Measurements from ENCODE around the gene PARP6. TPM values are rescaled to one million over a fixed set of nuclear protein-coding genes. Genes with fewer than 3 reads are reported as not detected.

PARP6 gene
- total RNA-seq, 1 experiment from 2014 or later: 41.9 TPM

DNA sequence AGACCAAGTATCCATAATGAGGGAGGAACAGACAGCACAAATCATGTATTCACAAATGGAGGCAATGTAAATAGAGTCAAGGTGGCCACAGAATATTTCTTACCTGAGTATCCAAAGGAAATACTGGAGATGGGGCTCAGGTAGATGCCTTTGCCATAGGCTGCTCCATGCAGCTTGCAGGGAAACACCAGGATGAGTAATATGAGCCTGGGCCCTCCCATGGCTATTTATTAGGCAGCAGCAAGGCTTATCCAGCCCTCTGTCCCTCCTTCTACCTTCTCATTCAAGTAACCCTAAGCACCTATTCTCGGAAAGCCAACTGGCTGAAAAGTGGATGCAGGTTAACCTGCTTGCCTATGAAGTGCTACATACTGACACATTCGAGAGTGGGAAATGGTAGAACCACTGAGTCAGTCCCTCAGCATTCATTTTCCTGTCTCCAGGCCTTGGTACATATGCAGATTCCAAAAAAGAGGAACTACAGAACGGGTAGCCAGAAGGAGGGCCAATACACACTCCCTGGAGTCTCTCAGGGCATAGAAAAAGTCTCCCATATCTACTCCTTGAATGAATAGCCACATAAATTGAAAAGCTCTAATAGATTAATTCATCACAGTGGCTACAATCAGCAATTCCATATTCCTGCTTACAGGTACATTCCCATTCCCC is 23.1 kb downstream of the PARP6 start:
- H3K36me3 Mint-ChIP-seq: peaks cover 58% of the 10 kb centered on the region
- ChIA-PET CTCF (no interaction called here), POLR2A (no interaction called here)
- DNase-seq (ENCODE audit: low spot score) (no peak), ATAC-seq (no peak)
- peaks cover 41% of the 10 kb centered on the region for H3K27me3 Mint-ChIP-seq (ENCODE audit: low read depth)
- no peak overlapping the region for H3K4me3 Mint-ChIP-seq
- TF ChIP-seq, protein P1, sequence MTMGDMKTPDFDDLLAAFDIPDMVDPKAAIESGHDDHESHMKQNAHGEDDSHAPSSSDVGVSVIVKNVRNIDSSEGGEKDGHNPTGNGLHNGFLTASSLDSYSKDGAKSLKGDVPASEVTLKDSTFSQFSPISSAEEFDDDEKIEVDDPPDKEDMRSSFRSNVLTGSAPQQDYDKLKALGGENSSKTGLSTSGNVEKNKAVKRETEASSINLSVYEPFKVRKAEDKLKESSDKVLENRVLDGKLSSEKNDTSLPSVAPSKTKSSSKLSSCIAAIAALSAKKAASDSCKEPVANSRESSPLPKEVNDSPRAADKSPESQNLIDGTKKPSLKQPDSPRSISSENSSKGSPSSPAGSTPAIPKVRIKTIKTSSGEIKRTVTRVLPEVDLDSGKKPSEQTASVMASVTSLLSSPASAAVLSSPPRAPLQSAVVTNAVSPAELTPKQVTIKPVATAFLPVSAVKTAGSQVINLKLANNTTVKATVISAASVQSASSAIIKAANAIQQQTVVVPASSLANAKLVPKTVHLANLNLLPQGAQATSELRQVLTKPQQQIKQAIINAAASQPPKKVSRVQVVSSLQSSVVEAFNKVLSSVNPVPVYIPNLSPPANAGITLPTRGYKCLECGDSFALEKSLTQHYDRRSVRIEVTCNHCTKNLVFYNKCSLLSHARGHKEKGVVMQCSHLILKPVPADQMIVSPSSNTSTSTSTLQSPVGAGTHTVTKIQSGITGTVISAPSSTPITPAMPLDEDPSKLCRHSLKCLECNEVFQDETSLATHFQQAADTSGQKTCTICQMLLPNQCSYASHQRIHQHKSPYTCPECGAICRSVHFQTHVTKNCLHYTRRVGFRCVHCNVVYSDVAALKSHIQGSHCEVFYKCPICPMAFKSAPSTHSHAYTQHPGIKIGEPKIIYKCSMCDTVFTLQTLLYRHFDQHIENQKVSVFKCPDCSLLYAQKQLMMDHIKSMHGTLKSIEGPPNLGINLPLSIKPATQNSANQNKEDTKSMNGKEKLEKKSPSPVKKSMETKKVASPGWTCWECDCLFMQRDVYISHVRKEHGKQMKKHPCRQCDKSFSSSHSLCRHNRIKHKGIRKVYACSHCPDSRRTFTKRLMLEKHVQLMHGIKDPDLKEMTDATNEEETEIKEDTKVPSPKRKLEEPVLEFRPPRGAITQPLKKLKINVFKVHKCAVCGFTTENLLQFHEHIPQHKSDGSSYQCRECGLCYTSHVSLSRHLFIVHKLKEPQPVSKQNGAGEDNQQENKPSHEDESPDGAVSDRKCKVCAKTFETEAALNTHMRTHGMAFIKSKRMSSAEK (CRISPR knock-in tag; IDR thresholded peaks at IDR 0.05; ENCODE audit: borderline replicate concordance): no peak
- TF ChIP-seq OVOL2 (CRISPR knock-in tag; IDR thresholded peaks at IDR 0.05; ENCODE audit: borderline replicate concordance): no peak
- TF ChIP-seq, protein P2, sequence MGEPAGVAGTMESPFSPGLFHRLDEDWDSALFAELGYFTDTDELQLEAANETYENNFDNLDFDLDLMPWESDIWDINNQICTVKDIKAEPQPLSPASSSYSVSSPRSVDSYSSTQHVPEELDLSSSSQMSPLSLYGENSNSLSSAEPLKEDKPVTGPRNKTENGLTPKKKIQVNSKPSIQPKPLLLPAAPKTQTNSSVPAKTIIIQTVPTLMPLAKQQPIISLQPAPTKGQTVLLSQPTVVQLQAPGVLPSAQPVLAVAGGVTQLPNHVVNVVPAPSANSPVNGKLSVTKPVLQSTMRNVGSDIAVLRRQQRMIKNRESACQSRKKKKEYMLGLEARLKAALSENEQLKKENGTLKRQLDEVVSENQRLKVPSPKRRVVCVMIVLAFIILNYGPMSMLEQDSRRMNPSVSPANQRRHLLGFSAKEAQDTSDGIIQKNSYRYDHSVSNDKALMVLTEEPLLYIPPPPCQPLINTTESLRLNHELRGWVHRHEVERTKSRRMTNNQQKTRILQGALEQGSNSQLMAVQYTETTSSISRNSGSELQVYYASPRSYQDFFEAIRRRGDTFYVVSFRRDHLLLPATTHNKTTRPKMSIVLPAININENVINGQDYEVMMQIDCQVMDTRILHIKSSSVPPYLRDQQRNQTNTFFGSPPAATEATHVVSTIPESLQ (CRISPR knock-in tag; IDR thresholded peaks at IDR 0.05): no peak
- no peak for TF ChIP-seq ZNF416 (CRISPR knock-in tag; IDR thresholded peaks at IDR 0.05)
- no peak for TF ChIP-seq ESRRA (CRISPR knock-in tag; IDR thresholded peaks at IDR 0.05; ENCODE audit: borderline replicate concordance)
- TF ChIP-seq, protein P3, sequence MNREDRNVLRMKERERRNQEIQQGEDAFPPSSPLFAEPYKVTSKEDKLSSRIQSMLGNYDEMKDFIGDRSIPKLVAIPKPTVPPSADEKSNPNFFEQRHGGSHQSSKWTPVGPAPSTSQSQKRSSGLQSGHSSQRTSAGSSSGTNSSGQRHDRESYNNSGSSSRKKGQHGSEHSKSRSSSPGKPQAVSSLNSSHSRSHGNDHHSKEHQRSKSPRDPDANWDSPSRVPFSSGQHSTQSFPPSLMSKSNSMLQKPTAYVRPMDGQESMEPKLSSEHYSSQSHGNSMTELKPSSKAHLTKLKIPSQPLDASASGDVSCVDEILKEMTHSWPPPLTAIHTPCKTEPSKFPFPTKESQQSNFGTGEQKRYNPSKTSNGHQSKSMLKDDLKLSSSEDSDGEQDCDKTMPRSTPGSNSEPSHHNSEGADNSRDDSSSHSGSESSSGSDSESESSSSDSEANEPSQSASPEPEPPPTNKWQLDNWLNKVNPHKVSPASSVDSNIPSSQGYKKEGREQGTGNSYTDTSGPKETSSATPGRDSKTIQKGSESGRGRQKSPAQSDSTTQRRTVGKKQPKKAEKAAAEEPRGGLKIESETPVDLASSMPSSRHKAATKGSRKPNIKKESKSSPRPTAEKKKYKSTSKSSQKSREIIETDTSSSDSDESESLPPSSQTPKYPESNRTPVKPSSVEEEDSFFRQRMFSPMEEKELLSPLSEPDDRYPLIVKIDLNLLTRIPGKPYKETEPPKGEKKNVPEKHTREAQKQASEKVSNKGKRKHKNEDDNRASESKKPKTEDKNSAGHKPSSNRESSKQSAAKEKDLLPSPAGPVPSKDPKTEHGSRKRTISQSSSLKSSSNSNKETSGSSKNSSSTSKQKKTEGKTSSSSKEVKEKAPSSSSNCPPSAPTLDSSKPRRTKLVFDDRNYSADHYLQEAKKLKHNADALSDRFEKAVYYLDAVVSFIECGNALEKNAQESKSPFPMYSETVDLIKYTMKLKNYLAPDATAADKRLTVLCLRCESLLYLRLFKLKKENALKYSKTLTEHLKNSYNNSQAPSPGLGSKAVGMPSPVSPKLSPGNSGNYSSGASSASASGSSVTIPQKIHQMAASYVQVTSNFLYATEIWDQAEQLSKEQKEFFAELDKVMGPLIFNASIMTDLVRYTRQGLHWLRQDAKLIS (CRISPR knock-in tag; IDR thresholded peaks at IDR 0.05; ENCODE audit: borderline replicate concordance): no peak
- TF ChIP-seq, protein P4, sequence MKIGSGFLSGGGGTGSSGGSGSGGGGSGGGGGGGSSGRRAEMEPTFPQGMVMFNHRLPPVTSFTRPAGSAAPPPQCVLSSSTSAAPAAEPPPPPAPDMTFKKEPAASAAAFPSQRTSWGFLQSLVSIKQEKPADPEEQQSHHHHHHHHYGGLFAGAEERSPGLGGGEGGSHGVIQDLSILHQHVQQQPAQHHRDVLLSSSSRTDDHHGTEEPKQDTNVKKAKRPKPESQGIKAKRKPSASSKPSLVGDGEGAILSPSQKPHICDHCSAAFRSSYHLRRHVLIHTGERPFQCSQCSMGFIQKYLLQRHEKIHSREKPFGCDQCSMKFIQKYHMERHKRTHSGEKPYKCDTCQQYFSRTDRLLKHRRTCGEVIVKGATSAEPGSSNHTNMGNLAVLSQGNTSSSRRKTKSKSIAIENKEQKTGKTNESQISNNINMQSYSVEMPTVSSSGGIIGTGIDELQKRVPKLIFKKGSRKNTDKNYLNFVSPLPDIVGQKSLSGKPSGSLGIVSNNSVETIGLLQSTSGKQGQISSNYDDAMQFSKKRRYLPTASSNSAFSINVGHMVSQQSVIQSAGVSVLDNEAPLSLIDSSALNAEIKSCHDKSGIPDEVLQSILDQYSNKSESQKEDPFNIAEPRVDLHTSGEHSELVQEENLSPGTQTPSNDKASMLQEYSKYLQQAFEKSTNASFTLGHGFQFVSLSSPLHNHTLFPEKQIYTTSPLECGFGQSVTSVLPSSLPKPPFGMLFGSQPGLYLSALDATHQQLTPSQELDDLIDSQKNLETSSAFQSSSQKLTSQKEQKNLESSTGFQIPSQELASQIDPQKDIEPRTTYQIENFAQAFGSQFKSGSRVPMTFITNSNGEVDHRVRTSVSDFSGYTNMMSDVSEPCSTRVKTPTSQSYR (CRISPR knock-in tag; IDR thresholded peaks at IDR 0.05): no peak
- no peak for TF ChIP-seq KAT7 (CRISPR knock-in tag; IDR thresholded peaks at IDR 0.05; ENCODE audit: borderline replicate concordance)
- TF ChIP-seq SP1 (CRISPR knock-in tag; conservative IDR thresholded peaks at IDR 0.05): no peak
- TF ChIP-seq, protein P5, sequence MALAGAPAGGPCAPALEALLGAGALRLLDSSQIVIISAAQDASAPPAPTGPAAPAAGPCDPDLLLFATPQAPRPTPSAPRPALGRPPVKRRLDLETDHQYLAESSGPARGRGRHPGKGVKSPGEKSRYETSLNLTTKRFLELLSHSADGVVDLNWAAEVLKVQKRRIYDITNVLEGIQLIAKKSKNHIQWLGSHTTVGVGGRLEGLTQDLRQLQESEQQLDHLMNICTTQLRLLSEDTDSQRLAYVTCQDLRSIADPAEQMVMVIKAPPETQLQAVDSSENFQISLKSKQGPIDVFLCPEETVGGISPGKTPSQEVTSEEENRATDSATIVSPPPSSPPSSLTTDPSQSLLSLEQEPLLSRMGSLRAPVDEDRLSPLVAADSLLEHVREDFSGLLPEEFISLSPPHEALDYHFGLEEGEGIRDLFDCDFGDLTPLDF (CRISPR knock-in tag; IDR thresholded peaks at IDR 0.05): no peak
- TF ChIP-seq, protein P6, sequence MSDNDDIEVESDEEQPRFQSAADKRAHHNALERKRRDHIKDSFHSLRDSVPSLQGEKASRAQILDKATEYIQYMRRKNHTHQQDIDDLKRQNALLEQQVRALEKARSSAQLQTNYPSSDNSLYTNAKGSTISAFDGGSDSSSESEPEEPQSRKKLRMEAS (CRISPR knock-in tag; IDR thresholded peaks at IDR 0.05): no peak
- TF ChIP-seq JAZF1 (CRISPR knock-in tag; IDR thresholded peaks at IDR 0.05): no peak
- TF ChIP-seq, protein P7, sequence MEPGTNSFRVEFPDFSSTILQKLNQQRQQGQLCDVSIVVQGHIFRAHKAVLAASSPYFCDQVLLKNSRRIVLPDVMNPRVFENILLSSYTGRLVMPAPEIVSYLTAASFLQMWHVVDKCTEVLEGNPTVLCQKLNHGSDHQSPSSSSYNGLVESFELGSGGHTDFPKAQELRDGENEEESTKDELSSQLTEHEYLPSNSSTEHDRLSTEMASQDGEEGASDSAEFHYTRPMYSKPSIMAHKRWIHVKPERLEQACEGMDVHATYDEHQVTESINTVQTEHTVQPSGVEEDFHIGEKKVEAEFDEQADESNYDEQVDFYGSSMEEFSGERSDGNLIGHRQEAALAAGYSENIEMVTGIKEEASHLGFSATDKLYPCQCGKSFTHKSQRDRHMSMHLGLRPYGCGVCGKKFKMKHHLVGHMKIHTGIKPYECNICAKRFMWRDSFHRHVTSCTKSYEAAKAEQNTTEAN (CRISPR knock-in tag; IDR thresholded peaks at IDR 0.05): no peak
- H3K9me3 Mint-ChIP-seq: no peaks in the 10 kb centered on the region
- no peaks in the 10 kb centered on the region for H3K4me1 Mint-ChIP-seq
- H3K27ac Mint-ChIP-seq: no peak overlapping the region
